GM10266 (cell line): ENCODE results near the gene SUMO2.

Source experiments
- DNase-seq: peaks from one replicate; pipeline ENCODE4 v3.0.0; 2012; ENCODE audit errors: extremely low spot score
- CTCF ChIP-seq: IDR thresholded peaks from 2 replicates; pipeline ENCODE4 v1.5.1; 2012; ENCODE audit warnings: mild to moderate bottlenecking, low read depth; ENCODE audit not compliant: control insufficient read depth, insufficient read depth; ENCODE audit errors: missing control alignments

SUMO2 gene

GRCh38 chr17:75124041-75124818, 58.5 kb downstream of the SUMO2 start:
- TF ChIP-seq CTCF: no peak
- no peak for DNase-seq

GRCh38 chr17:75118307-75118706, 64.5 kb downstream of the SUMO2 start:
- no peak for TF ChIP-seq CTCF
- no peak for DNase-seq

GRCh38 chr17:75116737-75117136, 66.0 kb downstream of the SUMO2 start:
- DNase-seq: no peak
- TF ChIP-seq CTCF: no peak
